GM18502 (cell line): ENCODE measurements around the gene RANBP2.
"Not testable (repeated sequence)": the region's sequence is repeated elsewhere in the genome, so short reads cannot be mapped to it uniquely, and the experiment has no call there.

ENCODE experiments used
- ATAC-seq: cut with Tn5 transposase; IDR thresholded peaks from one replicate; pipeline ENCODE4 v1.9.1; 2021; ENCODE audit warnings: mild to moderate bottlenecking; ENCODE audit not compliant: unreplicated experiment, poor library complexity

Gene RANBP2

DNA sequence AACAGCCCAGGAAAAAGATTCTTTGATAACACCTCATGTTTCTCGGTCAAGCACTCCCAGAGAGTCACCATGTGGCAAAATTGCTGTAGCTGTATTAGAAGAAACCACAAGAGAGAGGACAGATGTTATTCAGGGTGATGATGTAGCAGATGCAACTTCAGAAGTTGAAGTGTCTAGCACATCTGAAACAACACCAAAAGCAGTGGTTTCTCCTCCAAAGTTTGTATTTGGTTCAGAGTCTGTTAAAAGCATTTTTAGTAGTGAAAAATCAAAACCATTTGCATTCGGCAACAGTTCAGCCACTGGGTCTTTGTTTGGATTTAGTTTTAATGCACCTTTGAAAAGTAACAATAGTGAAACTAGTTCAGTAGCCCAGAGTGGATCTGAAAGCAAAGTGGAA is 48.6 kb downstream of the RANBP2 start:
- ATAC-seq: not testable (repeated sequence)

- peak; percentile 81 for ATAC-seq
These were observed 57.2 kb downstream of the RANBP2 start for GRCh38 chr2:108776475-108776874.

DNA sequence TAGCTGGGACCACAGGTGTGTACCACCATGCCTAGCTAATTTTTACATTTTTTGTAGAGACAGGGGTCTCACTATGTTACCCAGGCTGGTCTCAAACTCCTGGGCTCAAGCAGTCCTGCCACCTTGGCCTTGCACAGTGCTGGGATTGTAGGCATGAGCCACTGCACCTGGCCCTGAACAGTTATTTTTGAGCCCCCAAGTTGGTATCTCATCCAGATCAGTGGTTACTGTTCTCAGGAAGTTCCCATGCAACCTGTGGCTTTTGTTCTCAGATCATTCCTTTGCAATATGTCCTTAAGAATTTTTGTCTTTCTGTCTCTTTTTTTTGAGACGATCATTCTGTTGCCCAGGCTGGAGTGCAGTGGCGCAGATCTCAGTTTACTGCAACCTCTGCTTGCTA is 59.6 kb downstream of the RANBP2 start:
- no peak for ATAC-seq

DNA sequence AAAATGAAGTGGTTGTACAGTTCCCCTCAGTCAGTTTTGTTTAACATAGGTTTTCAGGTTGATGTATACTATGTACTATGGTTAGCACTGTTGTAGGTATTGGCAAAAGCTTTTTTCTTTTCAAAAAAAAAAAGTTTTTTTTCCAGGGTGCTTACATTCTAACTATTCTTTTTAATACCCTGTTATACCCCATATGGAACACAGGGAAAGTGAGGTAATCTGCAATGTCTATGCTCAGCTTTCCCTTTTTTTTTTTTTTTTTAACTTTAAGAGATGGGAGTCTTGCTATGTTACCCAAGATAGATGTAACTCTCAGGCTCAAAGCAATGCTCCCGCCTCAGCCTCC is 66.7 kb downstream of the RANBP2 start:
- ATAC-seq: no peak

DNA sequence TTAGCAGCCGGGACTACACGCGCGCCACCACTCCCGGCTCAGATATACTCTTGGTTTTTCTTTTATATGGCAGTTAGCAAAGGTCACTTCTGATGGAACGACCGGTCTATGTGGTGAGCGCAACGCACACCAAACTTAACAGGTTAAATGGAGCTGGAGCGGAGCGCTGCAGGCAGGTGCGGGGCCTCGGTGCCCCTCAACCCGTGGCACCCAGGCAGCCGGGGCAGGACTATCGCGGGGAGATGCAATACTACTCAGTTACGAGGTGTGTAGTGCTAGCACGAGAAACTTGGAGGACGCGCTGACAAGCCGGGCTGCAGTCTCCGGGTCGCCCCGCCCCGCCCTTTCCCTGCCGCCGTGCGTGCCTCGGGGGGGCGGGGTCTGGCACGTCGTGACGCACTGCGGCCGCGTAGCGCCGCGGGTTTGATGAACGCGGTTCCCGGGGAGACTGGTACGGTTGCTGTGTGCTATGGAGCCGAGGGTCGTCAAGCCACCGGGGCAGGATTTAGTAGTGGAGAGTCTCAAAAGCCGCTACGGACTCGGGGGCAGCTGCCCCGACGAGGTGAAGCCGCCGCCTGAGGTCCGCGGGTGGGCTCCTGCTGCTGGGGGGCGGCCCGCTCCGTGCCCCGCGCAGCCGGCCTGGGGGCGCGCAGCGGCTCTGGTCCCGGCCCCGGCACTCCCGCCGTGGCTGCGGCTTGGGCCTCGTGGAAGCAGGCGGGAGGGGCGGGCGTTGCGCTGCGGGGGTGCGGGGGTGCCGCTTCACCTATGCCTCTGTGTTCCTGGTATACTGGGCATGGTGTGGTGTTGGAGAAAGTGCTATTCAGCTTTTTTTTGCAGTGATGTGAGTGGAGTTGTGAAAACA is 67.3 kb downstream of the RANBP2 start, which contains the start of gene CCDC138:
Gene CCDC138 (plus strand): TSS at position 418 of the 862 bp plus-strand sequence. CDS start 52 bp downstream, at position 470.
- ATAC-seq: peak; percentile 94

DNA sequence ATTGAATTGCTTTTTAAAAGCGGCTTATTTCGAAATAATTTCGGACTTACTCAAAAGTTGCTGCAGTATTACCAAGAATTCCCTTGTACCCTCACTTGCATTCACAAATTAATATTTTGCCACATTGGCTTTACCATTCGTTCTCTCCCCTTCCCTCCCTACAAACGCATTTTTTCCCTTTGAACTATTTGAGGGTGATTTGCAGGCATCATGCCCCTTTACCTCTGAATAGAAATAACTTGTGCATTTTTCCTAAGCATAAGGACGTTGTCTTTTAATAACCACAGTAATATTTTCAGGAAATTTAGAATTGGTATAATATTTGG is 67.9 kb downstream of the RANBP2 start:
- ATAC-seq: no peak

GRCh38 chr2:108803045-108803736 is 83.9 kb downstream of the RANBP2 start:
- ATAC-seq: no peak

- ATAC-seq: no peak
These were observed 85.8 kb downstream of the RANBP2 start for GRCh38 chr2:108805032-108805431.

DNA sequence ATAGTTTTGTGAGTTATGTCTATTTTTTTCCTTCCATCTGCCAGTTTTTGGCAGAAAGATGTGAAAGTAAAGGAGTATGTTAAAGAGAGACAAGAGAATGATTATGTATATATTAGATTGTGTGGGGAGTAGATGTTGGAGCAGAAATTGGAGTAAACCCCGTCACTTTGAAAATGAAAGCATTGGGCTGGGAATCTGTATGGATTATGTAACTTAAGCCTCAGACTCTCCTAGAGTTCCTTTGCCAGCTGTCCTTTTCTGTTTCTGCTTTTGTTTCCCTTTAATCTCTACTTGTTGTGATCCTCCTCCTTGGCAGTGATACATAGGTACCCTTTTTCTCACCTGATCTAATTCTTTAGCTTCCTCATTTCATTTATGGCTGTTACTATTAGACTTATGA is 86.5 kb downstream of the RANBP2 start:
- ATAC-seq: no peak

- no peak for ATAC-seq
These were observed 87.3 kb downstream of the RANBP2 start for GRCh38 chr2:108806371-108807113.

DNA sequence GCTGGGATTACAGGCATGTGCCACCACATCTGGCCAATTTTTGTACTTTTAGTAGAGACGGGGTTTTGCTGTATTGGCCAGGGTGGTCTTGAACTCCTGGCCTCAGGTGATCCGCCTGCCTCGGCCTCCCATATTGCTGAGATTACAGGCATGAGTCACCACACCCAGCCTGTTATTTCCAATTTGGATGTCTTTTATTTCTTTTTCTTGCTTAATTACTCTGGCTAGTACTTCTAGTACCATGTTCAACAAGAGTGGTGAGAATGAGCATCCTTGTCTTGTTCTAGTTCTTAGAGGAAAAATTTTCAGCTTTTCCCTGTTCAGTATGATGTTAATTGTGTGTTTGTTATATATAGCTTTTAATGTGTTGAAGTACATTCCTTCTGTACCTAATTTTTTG is 90.7 kb downstream of the RANBP2 start:
- no peak for ATAC-seq

DNA sequence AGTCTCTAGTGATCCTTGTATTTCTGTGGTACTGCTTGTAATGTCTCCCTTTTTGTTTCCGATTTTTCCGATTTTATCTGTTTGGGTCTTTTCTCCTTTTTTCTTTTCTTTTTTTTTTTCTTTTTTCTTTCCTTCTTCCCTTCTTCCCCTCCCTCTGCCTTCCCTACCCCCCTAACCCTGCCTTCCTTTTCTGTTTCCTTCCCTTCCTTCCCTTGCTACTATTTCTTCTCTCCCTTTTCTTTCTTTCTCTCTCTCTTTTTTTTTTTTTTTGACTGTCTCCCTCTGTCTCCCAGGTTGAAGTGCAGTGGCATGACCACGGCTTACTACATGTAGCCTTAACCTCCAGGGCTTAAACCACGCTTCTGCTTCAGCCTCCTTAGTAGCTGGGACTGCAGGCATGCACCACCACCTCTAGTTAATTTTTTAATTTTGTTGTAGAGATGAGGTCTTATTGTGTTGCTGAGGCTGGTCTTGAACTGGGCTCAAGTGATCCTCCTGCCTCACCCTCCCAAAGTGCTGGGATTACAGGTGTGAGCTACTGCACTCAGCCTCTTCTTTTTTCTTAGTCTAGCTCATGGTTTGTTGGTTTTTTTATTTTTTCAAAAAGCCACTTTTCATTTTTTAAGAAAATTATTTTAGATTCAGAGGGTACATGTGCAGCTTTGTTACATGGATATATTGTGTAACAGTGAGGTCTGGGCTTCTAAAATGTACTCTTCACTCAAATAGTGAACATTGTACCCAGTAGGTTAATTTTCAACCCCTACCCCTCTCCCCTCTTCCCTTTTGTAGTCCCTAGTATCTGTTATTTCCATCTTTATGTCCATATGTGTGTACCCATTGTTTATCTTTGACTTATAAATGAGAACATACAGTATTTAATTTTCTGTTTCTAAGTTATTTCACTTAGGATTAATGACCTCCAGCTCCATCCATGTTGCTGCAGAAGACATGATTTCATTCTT is 92.0 kb downstream of the RANBP2 start:
- ATAC-seq: no peak

GRCh38 chr2:108813732-108814131 is 94.5 kb downstream of the RANBP2 start:
- ATAC-seq: no peak

GRCh38 chr2:108820482-108820881 is 101.2 kb downstream of the RANBP2 start:
- ATAC-seq: no peak

DNA sequence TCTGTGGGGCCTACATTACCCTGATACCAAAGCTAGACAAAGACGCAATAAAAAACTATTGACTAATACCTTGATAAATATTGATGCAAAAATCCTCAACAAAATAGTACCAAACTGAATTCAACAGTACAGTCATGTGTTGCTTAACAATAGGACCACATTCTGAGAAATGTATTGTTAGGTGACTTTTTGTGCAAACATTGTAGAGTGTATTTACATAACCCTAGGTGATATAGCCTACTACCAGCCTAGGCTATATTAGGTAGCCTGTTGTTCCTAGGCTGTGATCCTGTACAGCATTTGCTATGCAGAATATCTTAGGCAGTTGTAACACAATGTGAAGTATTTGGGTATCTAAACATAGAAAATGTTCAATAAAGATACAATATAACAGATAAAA is 104.0 kb downstream of the RANBP2 start:
- ATAC-seq: no peak

DNA sequence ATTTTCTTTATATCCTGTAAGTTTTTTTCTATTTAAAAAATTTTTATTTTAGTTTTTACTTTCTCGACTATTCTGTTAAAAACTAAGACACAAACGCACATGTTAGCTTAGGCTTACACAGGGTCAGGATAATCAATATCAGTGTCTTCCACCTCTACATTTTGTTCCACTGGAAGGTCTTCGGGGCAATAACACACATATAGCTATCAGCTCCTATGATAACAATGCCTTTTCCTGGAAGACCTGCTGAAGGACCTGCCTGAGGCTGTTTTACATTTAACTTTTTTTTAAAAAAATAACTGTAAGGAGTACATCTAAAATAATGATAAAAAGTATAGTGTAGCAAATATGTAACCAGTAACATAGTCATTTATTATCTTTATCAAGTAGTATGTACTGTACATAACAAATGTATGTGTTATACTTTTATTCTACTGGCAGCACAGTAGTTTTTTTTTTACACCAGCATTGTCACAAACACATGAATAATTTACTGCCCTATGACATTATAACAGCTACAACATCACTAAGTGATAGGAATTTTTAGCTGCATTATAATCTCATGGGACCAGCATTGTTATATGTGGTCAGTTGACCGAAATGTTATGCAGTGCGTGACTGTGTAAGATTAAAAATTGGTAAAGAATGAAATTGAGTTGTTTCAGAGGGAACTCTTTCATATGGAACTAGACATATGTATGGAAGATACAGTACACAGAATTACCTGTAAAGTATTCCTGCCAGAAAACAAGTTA is 105.2 kb downstream of the RANBP2 start:
- ATAC-seq: no peak

GRCh38 chr2:108825254-108825653 is 106.0 kb downstream of the RANBP2 start:
- no peak for ATAC-seq

GRCh38 chr2:108825736-108826135 is 106.5 kb downstream of the RANBP2 start:
- ATAC-seq: no peak

DNA sequence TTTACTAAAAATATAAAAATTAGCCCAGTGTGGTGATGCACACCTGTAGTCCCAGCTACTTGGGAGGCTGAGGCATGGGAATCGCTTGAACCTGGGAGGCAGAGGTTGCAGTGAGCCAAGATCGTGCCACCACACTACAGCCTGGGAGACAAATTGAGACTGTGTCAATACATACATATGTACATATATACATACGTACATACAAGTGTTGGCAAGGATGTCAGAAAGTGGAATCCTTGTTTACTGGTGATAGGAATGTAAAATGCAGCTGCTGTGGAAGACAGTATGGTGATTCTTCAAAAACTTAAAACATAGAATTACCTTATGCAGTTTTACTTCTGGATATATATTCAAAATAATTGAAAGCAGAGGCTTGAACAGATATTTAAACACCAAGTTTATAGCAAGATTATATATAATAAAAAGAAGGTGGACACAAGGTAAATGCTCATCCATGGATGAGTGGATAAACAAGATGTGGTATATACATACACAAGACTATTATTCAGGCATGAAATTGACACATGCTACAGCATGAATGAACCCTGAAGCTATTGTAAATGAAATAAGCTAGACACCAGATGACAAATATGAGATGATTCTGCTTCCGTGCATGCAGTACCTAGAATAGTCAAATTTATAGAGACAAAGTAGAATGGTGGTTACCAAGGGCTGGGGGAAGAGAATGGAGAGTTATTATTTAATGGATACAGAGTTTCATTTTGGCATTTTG is 110.5 kb downstream of the RANBP2 start:
- ATAC-seq: no peak
